ENCODE data around the gene TMC7. TPM values are rescaled to one million over a fixed set of nuclear protein-coding genes. Genes with fewer than 3 reads are reported as not detected.

TMC7 gene
- total RNA-seq, 1 donor from 2014 or later = 3.6 TPM

Other genes starting within 250 kb of the TMC7 start
- gene RPS15A, start 193.6 kb upstream of the TMC7 start, total RNA-seq = 1,544 and 2,163 TPM in 2 replicates
- gene ARL6IP1, start 182.4 kb upstream of the TMC7 start, total RNA-seq = 366 and 872 TPM in 2 replicates
- 34.0 and 40.7 TPM in 2 replicates for gene SMG1, start 57.5 kb upstream of the TMC7 start, total RNA-seq
- 14.8 and 19.4 TPM in 2 replicates for gene COQ7, start 83.7 kb downstream of the TMC7 start, total RNA-seq
- gene ITPRIPL2, start 130.0 kb downstream of the TMC7 start, total RNA-seq = 17.0 and 28.4 TPM in 2 replicates
- gene SYT17, start 184.3 kb downstream of the TMC7 start, total RNA-seq = 1.7 and 4.4 TPM in 2 replicates